Naive thymus-derived CD4-positive, alpha-beta T cell (primary cell): Measurements from ENCODE around the gene CENPK. TPM values are rescaled to one million over a fixed set of nuclear protein-coding genes. Genes with fewer than 3 reads are reported as not detected.
"Not testable (repeated sequence)": the region's sequence is repeated elsewhere in the genome, so short reads cannot be mapped to it uniquely, and the experiment has no call there.

Experiments
- ATAC-seq: fragments of 150-1000 bp; cut with Tn5 transposase; 2 replicates; pipeline ENCODE4 v1.10.0; 2021; ENCODE audit warnings: mild to moderate bottlenecking, moderate library complexity
- CTCF ChIA-PET: fragments of 350-600 bp; sonication (Branson Sonifier 250); formaldehyde crosslinking; loops from one replicate; lab custom pipeline; 2021; ENCODE audit warnings: antibody characterized with exemption; lab: Charles Lee
- POLR2A ChIA-PET: fragments of 350-600 bp; sonication (Branson Sonifier 250); formaldehyde crosslinking; loops from one replicate; lab custom pipeline; 2021; ENCODE audit warnings: antibody characterized with exemption, inconsistent platforms; lab: Charles Lee
- DNase-seq, 9 donors: peaks; one replicate each; pipeline versions ENCODE4 v3.0.0 to v3.0.0-alpha.2; 2020 to 2022; ENCODE audit warnings: mixed read lengths in 1 of 9
- H3K27ac ChIP-seq: one replicate; pipeline ENCODE4 v1.7.0; 2013; ENCODE audit warnings: mild to moderate bottlenecking, low read depth, low read length, moderate library complexity
- H3K27me3 ChIP-seq, 2 donors: one replicate each; pipeline ENCODE4 v1.7.0; 2013; ENCODE audit warnings: low read length in 2 of 2, mild to moderate bottlenecking in 2 of 2, moderate library complexity in 2 of 2; ENCODE audit not compliant: control insufficient read depth in 2 of 2, insufficient read depth in 2 of 2
- H3K36me3 ChIP-seq, 3 experiments: 1 replicate in 2 of 3; 2 replicates in 1 of 3; pipeline ENCODE4 v1.7.0; 2013; ENCODE audit warnings: low read length in 3 of 3, mild to moderate bottlenecking in 3 of 3, moderate library complexity in 1 of 3; ENCODE audit not compliant: insufficient read depth in 3 of 3, control insufficient read depth in 2 of 3
- H3K4me1 ChIP-seq, 2 donors: one replicate each; pipeline ENCODE4 v1.7.0; 2013; ENCODE audit warnings: low read length in 2 of 2, mild to moderate bottlenecking in 2 of 2, moderate library complexity in 1 of 2; ENCODE audit not compliant: control insufficient read depth in 2 of 2, insufficient read depth in 2 of 2
- H3K4me3 ChIP-seq: 2 replicates; pipeline ENCODE4 v1.7.0; 2013; ENCODE audit warnings: mild to moderate bottlenecking, low read length
- H3K9me3 ChIP-seq, 3 experiments: 1 replicate in 2 of 3; 2 replicates in 1 of 3; pipeline ENCODE4 v1.7.0; 2013; ENCODE audit warnings: low read length in 3 of 3; ENCODE audit not compliant: control insufficient read depth in 2 of 3
- H3K27ac Mint-ChIP-seq, 9 donors: one replicate each; pipeline ENCODE4 v1.8.0; 2020 to 2022; ENCODE audit warnings: mixed read lengths in 9 of 9, mild to moderate bottlenecking in 8 of 9, moderate library complexity in 5 of 9, inconsistent platforms in 2 of 9
- H3K27me3 Mint-ChIP-seq, 5 donors: one replicate each; pipeline ENCODE4 v1.8.0; 2021 to 2022; ENCODE audit warnings: mixed read lengths in 5 of 5, mild to moderate bottlenecking in 1 of 5
- H3K36me3 Mint-ChIP-seq, 5 donors: one replicate each; pipeline ENCODE4 v1.8.0; 2020 to 2022; ENCODE audit warnings: mixed read lengths in 5 of 5, mild to moderate bottlenecking in 3 of 5, inconsistent platforms in 1 of 5
- H3K4me1 Mint-ChIP-seq, 7 donors: one replicate each; pipeline ENCODE4 v1.8.0; 2020 to 2022; ENCODE audit warnings: mixed read lengths in 7 of 7, mild to moderate bottlenecking in 3 of 7, inconsistent platforms in 1 of 7
- H3K4me3 Mint-ChIP-seq, 10 donors: one replicate each; pipeline ENCODE4 v1.8.0; 2020 to 2022; ENCODE audit warnings: mild to moderate bottlenecking in 10 of 10, mixed read lengths in 10 of 10, moderate library complexity in 6 of 10, inconsistent platforms in 2 of 10
- H3K9me3 Mint-ChIP-seq, 11 donors: one replicate each; pipeline ENCODE4 v1.8.0; 2020 to 2022; ENCODE audit warnings: mixed read lengths in 11 of 11, mild to moderate bottlenecking in 4 of 11, inconsistent platforms in 1 of 11, moderate library complexity in 1 of 11
- intact Hi-C, 2 donors: fragments of 100-400 bp; cut with micrococcal nuclease; formaldehyde crosslinking; loops; one replicate each; pipeline ENCODE4 v1.15.1; 2023
- polyA plus RNA-seq, 2 donors: library from polyadenylated mRNA; unstranded; fragments of 300-500 nt; fragmentation: Illumina TruSeq; gene quantifications; one replicate each; pipeline ENCODE4 v1.2.3, GENCODE V29; 2021
- total RNA-seq, 6 experiments: library from RNA in 5 of 6; stranded (reverse) in 5 of 6; gene quantifications; 1 replicate in 5 of 6; 2 replicates in 1 of 6; pipeline ENCODE4 v1.2.3 and lab custom pipeline; 2021 to 2026

CENPK gene
- total and polyA plus RNA-seq, 7 experiments from 2014 or later: 7.2 to 78.8 (median 18.1) TPM

DNA sequence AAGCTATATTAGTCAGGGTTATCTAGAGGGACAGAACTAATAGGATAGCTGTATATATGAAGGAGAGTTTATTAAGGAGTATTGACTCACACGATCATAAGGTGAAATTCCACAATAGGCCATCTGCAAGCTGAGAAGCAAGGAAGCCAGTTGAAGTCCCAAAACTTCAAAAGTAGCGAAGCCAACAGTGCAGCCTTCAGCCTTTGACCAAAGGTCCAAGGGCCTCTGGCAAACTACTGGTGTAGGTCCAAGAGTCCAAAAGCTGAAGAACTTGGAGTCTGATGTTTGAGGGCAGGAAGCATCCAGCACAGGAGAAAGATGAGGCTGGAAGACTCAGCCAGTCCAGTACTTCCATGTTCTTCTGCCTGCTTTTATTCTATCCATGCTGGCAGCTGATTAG is 76.2 kb downstream of the CENPK start:
- H3K4me1 Mint-ChIP-seq: peaks cover under 1 to 15% (median 8%) of the 10 kb centered on the region in 7 donors
- H3K36me3 ChIP-seq, H3K36me3 Mint-ChIP-seq, H3K9me3 ChIP-seq, H3K4me3 Mint-ChIP-seq, H3K9me3 Mint-ChIP-seq, POLR2A ChIA-PET, ATAC-seq, DNase-seq, H3K4me1 ChIP-seq, H3K27me3 Mint-ChIP-seq, intact Hi-C loops, H3K27ac Mint-ChIP-seq, H3K4me3 ChIP-seq, H3K27me3 ChIP-seq, H3K27ac ChIP-seq: not testable (repeated sequence)
- CTCF ChIA-PET: interaction anchor here (0.7 to 1.0 kb wide), 2 partner anchors 536 to 676 kb away, joined by 4 to 5 read pairs; no protein-coding TSS in a partner anchor

DNA sequence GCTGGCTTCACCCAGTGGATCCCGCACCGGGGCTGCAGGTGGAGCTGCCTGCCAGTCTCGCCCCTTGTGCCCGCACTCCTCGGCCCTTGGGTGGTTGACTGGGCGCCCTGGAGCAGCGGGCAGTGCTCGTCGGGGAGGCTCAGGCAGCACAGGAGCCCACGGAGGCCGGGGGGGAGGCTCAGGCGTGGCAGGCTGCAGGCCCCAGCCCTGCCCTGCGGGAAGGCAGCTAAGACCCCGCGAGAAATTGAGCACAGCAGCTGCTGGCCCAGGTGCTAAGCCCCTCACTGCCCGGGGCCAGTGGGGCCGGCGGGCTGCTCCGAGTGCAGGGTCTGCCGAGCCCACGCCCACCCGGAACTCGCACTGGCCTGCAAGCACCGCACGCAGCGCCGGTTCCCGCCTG is 77.6 kb downstream of the CENPK start:
- ChIA-PET POLR2A (no interaction called here), CTCF (interaction anchor here (4.2 kb wide), 1 partner anchor 525 kb away, joined by 25 read pairs; no protein-coding TSS in a partner anchor)
- Mint-ChIP-seq H3K4me1 (peaks cover 5 to 20% (median 8%) of the 10 kb centered on the region in 7 donors), H3K27ac (no peak overlapping the region), H3K9me3 (no peaks in the 10 kb centered on the region), H3K36me3 (peaks cover 0 to 3% (median 0%) of the 10 kb centered on the region in 5 donors), H3K27me3 (no peaks in the 10 kb centered on the region), H3K4me3 (no peak overlapping the region)
- Histone ChIP-seq H3K4me1 (peaks cover 3 to 5% of the 10 kb centered on the region in 2 donors), H3K27me3 (no peaks in the 10 kb centered on the region), H3K4me3 (no peak overlapping the region), H3K27ac (no peak overlapping the region), H3K9me3 (no peaks in the 10 kb centered on the region), H3K36me3 (no peaks in the 10 kb centered on the region)
- intact Hi-C loops: no loop called here
- no peak for DNase-seq
- ATAC-seq: no peak

DNA sequence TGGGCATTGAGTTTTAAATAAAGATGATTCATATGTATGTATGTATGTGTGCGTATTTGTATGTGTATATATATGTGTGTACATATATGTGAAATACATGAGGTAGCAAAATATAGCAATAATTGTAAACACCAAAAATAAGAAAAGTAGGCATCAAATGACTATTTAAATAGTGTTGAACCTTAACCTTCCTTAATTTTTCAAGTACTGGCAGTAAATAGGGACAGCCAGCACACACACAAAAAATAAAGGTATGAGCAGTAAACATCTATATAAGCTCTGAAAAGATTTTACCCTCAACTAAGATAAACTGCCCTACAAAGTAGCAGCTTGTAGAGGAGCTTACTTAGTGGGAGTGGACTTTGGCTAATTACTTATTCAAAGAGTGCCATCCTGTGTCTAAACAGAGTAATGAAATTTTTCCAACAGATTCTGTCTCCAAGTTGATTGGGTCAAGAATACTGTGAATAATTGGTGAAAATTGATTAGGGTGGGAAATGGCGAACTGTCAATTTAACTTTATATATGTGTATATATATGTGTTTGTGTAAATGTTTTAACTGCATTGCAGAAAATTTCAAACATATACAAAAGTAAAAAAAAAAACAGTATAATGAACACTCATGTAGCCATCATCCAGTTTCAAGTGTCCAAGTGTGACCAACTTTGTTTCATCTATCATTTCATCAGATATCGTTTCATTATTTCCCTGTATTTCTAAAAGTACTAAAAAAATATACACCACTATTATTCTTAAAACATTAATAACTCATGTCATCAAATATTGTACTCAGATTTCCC is 79.2 kb downstream of the CENPK start:
- DNase-seq: peak in 6 of 9 donors; percentile 8 to 53 (median 42)
- peak overlapping the region in 8 of 9 donors; percentile 81 to 98 (median 92) for H3K27ac Mint-ChIP-seq
- intact Hi-C loops: loop anchor here (1.0 to 5.0 kb wide), 11 partner anchors 101 to 1255 kb away; partner anchors contain the start of genes CWC27 (in 1 of the 2), NLN (in 1 of the 2), SGTB (in 1 of the 2) and SREK1IP1 (in 1 of the 2)

DNA sequence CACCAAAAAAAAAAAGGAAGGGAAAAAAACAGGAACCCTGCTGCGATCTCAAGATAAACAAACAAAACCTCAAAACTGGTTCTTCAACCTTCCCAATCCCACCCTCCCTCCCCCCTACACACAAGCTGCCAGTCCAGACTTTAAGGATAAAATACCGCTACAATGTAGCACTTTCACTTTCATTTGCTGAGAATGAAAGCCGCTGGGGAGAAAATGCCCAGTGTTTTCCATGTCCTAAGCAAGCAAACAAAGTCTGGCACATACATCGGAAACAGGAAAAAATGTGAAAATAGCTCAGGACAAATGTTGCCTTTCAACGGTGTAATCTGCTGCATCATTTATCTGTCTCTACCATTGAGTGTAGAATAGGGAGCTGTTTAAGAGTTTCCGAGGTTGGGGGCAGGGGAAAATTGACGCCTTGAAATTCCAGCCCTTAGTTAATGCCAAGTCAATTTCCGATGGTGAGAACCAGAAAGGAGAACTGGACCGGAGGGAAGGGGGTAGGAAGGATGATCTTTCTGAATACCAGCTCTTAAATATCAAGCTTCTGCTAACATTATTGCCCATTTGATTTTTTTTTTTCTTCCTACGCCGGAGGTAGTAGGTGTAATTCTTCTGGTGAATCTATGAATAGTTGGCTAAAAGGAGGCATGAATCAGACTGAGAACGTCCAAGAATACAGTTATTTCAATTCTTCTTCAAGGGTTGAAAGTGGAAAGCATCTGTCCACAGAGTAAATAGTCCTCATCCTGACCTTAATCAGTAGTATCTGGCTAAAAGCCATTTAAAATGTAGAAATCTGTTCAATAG is 80.0 kb downstream of the CENPK start:
- H3K27me3 Mint-ChIP-seq: peaks cover 0 to under 1% (median 0%) of the 10 kb centered on the region in 5 donors
- POLR2A ChIA-PET: interaction anchor here (0.6 to 1.5 kb wide), 6 partner anchors 13 to 714 kb away, joined by 3 to 6 read pairs (median 3); partner anchors contain the start of genes CENPK, CWC27, PPWD1 and SREK1IP1
- no peaks in the 10 kb centered on the region for H3K36me3 ChIP-seq
- no peaks in the 10 kb centered on the region for H3K27me3 ChIP-seq
- ATAC-seq (no peak), DNase-seq (peak in 6 of 9 donors; percentile 3 to 30 (median 17))
- H3K4me1 ChIP-seq: peaks cover 3 to 5% of the 10 kb centered on the region in 2 donors
- H3K27ac ChIP-seq: peak overlapping the region; percentile 73
- H3K9me3 Mint-ChIP-seq: no peaks in the 10 kb centered on the region
- intact Hi-C loops: loop anchor here (1.0 to 5.0 kb wide), 14 partner anchors 80 to 1254 kb away; partner anchors contain the start of genes CWC27 (in 2 of the 2), SREK1IP1 (in 2 of the 2), CENPK (in 1 of the 2) and NLN (in 1 of the 2)
- peak overlapping the region; percentile 70 for H3K4me3 ChIP-seq
- CTCF ChIA-PET: interaction anchor here (0.7 to 4.2 kb wide), 20 partner anchors 11 to 1412 kb away, joined by 3 to 26 read pairs (median 4); no protein-coding TSS in a partner anchor
- no peaks in the 10 kb centered on the region for H3K9me3 ChIP-seq
- H3K36me3 Mint-ChIP-seq: no peaks in the 10 kb centered on the region
- peaks cover 5 to 20% (median 8%) of the 10 kb centered on the region in 7 donors for H3K4me1 Mint-ChIP-seq
- peak overlapping the region in 8 of 9 donors; percentile 85 to 98 (median 92) for H3K27ac Mint-ChIP-seq
- H3K4me3 Mint-ChIP-seq: peak overlapping the region in 2 of 10 donors; percentile 94

More for the DNA sequence above, 79.2 kb downstream of the CENPK start:
- H3K36me3 ChIP-seq: no peaks in the 10 kb centered on the region
- no peaks in the 10 kb centered on the region for H3K9me3 Mint-ChIP-seq
- H3K4me3 ChIP-seq: peak overlapping the region; percentile 70
- no peaks in the 10 kb centered on the region for H3K27me3 Mint-ChIP-seq
- peaks cover 5 to 20% (median 8%) of the 10 kb centered on the region in 7 donors for H3K4me1 Mint-ChIP-seq
- no peaks in the 10 kb centered on the region for H3K36me3 Mint-ChIP-seq
- ChIA-PET POLR2A (interaction anchor here (0.7 to 1.3 kb wide), 3 partner anchors 79 to 715 kb away, joined by 3 read pairs; partner anchors contain the start of genes CENPK, CWC27, PPWD1 and SREK1IP1), CTCF (interaction anchor here (0.7 to 4.2 kb wide), 17 partner anchors 12 to 847 kb away, joined by 3 to 26 read pairs (median 4); no protein-coding TSS in a partner anchor)
- peak overlapping the region; percentile 73 for H3K27ac ChIP-seq
- peak overlapping the region in 2 of 10 donors; percentile 94 for H3K4me3 Mint-ChIP-seq
- peaks cover 3 to 5% of the 10 kb centered on the region in 2 donors for H3K4me1 ChIP-seq
- no peaks in the 10 kb centered on the region for H3K27me3 ChIP-seq
- no peaks in the 10 kb centered on the region for H3K9me3 ChIP-seq
- ATAC-seq: peak; percentile 70

DNA sequence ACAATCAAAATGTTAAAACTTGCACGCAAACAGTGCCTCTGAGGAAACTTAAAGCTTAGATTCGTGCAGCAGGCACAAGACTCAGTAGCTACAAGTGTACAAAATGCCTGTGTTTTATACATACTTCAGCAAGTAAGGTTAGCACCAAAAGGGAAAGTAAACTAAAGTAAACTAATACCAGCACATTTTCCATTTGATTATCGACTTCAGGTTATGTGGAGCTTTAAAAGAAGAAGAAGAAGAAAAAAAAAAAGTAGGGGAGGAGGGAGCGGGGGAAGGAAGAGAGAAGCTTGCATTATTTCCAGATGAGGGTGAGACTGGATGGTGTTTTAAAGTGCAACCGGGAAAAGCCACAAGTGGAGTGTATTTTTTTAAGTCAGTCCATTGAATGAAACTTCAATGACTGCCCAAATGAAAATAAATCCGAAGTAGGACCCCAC is 80.7 kb downstream of the CENPK start:
- Mint-ChIP-seq H3K4me1 (peaks cover 5 to 20% (median 8%) of the 10 kb centered on the region in 7 donors), H3K36me3 (no peaks in the 10 kb centered on the region), H3K27me3 (peaks cover 0 to 6% (median 0%) of the 10 kb centered on the region in 5 donors), H3K9me3 (no peaks in the 10 kb centered on the region), H3K4me3 (peak overlapping the region in 2 of 10 donors; percentile 94), H3K27ac (peak overlapping the region in 8 of 9 donors; percentile 85 to 97 (median 92))
- intact Hi-C loops: loop anchor here (1.0 to 5.0 kb wide), 7 partner anchors 81 to 1254 kb away; partner anchors contain the start of genes CENPK (in 1 of the 2), CWC27 (in 1 of the 2), NLN (in 1 of the 2) and PPWD1 (in 1 of the 2)
- DNase-seq (peak in 3 of 9 donors; percentile 13 to 32 (median 23)), ATAC-seq (peak; percentile 29)
- Histone ChIP-seq H3K36me3 (no peaks in the 10 kb centered on the region), H3K4me1 (peaks cover 3 to 5% of the 10 kb centered on the region in 2 donors), H3K9me3 (no peaks in the 10 kb centered on the region), H3K27ac (peak overlapping the region; percentile 73), H3K4me3 (peak overlapping the region; percentile 70), H3K27me3 (no peaks in the 10 kb centered on the region)
- ChIA-PET POLR2A (interaction anchor here (0.6 to 1.5 kb wide), 2 partner anchors 12 to 80 kb away, joined by 4 to 6 read pairs; partner anchors contain the start of genes CENPK and PPWD1), CTCF (interaction anchor here (0.7 to 4.2 kb wide), 6 partner anchors 11 to 849 kb away, joined by 3 to 26 read pairs (median 10); no protein-coding TSS in a partner anchor)
